HUES6 (cell line): ENCODE data around the gene TRIM62.

Experiments used
- H3K27ac ChIP-seq: 2 replicates; pipeline ENCODE4 v1.7.0; 2013; ENCODE audit warnings: low read depth, mild to moderate bottlenecking, low read length, inconsistent platforms
- H3K27me3 ChIP-seq: 2 replicates; pipeline ENCODE4 v1.6.1; 2013; ENCODE audit warnings: low read length; ENCODE audit not compliant: control insufficient read depth, insufficient read depth
- H3K36me3 ChIP-seq: 2 replicates; pipeline ENCODE4 v1.6.1; 2013; ENCODE audit warnings: low read length; ENCODE audit not compliant: control insufficient read depth, insufficient read depth
- H3K4me1 ChIP-seq: 2 replicates; pipeline ENCODE4 v1.6.1; 2013; ENCODE audit warnings: low read length; ENCODE audit not compliant: control insufficient read depth, insufficient read depth
- H3K4me3 ChIP-seq: 2 replicates; pipeline ENCODE4 v1.5.1; 2013; ENCODE audit warnings: low read depth, low read length
- H3K9ac ChIP-seq: one replicate; pipeline ENCODE4 v1.6.1; 2013; ENCODE audit warnings: mild to moderate bottlenecking, low read length
- H3K9me3 ChIP-seq: 2 replicates; pipeline ENCODE4 v1.6.1; 2013; ENCODE audit warnings: low read depth, low read length; ENCODE audit not compliant: control insufficient read depth, insufficient read depth

The TRIM62 gene

DNA sequence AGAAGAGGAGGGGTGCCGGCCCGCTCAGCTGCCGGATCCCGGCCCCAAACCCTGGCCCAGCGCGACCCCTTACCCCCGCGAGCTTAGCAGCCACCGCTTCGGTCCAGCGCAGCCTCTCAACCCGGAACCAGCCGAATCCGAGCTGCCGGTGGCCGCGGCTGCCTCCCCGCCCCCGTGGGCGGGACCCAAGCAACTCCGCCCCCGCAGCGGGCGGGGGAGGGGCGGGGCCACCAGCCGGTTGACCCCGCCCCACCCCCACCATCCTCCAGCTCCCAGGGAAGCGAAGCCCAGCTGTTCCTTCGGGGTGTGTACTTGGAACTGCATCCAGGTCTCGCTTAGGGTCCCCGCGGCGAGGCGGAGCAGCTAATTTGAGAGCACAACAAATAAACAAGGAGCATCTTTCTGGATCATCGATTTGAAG is at the start of gene TRIM62:
TSS of gene TRIM62 (minus strand) at position 123 of the 421 bp plus-strand sequence. CDS start 611 bp downstream, outside the sequence.
- H3K36me3 ChIP-seq, result no peaks in the 10 kb centered on the region
- no peaks in the 10 kb centered on the region for H3K9me3 ChIP-seq
- no peak within 1 kb of the TSS for H3K27ac ChIP-seq
- peaks cover 6% of the 10 kb centered on the region for H3K27me3 ChIP-seq
- H3K4me3 ChIP-seq, result peak within 1 kb of the TSS; percentile 91
- H3K4me1 ChIP-seq, result peaks cover 21% of the 10 kb centered on the region
- H3K9ac ChIP-seq, result no peak within 1 kb of the TSS

DNA sequence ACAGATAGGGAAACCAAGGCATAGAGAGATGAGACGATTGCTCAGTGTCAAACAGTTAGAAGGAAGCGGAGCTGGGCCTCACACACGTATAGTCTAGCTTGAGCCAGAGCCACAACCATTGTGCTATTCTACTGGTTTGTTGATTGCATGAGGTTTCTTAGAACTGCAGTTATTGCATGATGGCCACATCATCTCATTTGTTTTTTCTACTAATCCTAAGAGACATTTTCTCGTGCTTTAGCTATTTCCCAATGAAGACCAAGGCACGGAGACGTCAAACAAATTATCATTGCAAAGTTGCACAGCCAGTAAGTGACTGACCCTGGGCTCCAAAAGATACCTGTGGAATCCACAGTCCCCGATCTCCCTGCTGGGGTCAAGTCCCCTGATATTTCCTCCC is 49.3 kb upstream of the TRIM62 start:
- peaks cover 14% of the 10 kb centered on the region for H3K4me1 ChIP-seq
- H3K9me3 ChIP-seq, result no peaks in the 10 kb centered on the region
- H3K9ac ChIP-seq, result no peak overlapping the region
- H3K4me3 ChIP-seq, result no peak overlapping the region
- H3K27ac ChIP-seq, result no peak overlapping the region
- H3K27me3 ChIP-seq, result no peaks in the 10 kb centered on the region; the same call in 1 of the 2 replicates
- no peaks in the 10 kb centered on the region for H3K36me3 ChIP-seq

DNA sequence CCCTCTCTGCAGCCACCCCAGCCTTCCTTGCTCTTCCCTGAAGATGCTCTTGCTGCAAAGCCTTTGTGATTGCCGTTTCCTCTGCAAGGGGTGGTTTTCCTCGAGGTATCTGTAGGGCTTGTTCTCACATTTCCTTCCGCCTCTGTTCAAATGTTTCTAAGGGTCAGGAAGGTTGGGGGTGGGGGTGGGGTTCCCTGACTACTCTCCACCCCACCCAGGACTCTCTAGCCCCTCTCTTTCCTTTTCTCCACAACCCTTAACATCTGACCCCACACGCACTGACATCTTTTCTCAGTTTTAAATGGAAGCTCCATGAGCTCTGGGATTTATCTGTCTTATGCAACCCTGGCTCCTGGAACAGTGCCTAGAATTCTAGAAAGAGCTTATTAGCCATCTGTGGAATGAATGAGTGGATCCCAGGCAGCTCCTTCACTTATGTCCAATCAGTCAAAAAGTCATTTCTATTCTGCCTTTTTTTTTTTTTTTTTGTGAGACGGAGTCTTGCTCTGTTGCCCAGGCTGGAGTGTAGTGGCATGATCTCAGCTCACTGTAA is 47.2 kb upstream of the TRIM62 start:
- Histone ChIP-seq H3K27me3 (no peaks in the 10 kb centered on the region; the same call in 1 of the 2 replicates), H3K4me1 (peaks cover under 1% of the 10 kb centered on the region; the same call in 1 of the 2 replicates), H3K27ac (no peak overlapping the region), H3K4me3 (no peak overlapping the region), H3K9me3 (peaks cover 3% of the 10 kb centered on the region; the same call in 1 of the 2 replicates), H3K36me3 (no peaks in the 10 kb centered on the region), H3K9ac (no peak overlapping the region)

DNA sequence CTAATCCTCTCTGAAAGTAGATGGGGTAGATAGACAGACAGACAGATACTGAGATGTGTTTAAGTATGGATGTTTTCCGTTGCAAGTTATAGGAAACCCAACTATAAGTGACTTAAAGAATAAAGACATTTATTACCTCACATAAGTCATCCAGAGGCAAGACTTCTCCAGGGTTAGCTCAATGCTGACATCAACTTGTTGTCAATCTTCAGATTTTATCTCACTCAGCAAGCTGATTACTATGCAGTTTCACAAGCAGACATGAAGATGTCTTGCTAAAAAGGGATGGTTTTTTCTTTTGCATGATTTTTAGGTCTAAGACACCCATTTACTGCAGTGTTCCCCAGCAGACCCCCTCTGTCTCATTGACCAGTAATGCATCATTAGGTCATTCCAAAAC is 43.7 kb upstream of the TRIM62 start:
- Histone ChIP-seq H3K9ac (no peak overlapping the region), H3K4me3 (no peak overlapping the region), H3K9me3 (peaks cover 3% of the 10 kb centered on the region; the same call in 1 of the 2 replicates), H3K27ac (no peak overlapping the region), H3K27me3 (no peaks in the 10 kb centered on the region; the same call in 1 of the 2 replicates), H3K36me3 (no peaks in the 10 kb centered on the region), H3K4me1 (peaks cover 8% of the 10 kb centered on the region; the same call in 1 of the 2 replicates)

DNA sequence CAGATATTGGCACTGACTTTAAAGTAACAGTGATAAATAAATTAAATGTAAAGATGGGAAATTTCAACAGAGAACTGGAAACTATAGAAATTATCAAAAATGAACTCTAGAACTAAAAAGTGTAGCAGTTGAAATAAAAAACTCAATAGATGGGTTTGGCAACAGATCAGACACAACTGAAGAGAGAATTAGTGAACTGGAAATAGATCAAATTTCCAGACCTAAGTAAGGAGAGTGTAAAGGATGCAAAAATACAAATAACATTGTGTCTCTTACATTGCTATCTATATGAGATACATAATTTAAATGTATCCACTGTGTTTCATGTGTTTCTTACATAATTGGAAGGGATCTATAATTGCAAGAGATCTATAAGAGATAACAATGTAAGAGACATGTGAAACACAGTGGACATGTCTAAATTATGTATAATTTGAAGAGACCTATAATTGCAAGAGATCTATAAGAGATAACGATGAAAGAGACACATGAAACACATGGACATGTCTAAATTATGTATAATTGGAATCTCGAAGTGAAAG is 42.4 kb upstream of the TRIM62 start:
- H3K4me1 ChIP-seq, result peaks cover 21% of the 10 kb centered on the region; the same call in 1 of the 2 replicates
- peaks cover 3% of the 10 kb centered on the region; the same call in 1 of the 2 replicates for H3K9me3 ChIP-seq
- H3K27me3 ChIP-seq, result no peaks in the 10 kb centered on the region; the same call in 1 of the 2 replicates
- H3K36me3 ChIP-seq, result no peaks in the 10 kb centered on the region
- H3K9ac ChIP-seq, result no peak overlapping the region
- no peak overlapping the region for H3K27ac ChIP-seq
- no peak overlapping the region for H3K4me3 ChIP-seq

DNA sequence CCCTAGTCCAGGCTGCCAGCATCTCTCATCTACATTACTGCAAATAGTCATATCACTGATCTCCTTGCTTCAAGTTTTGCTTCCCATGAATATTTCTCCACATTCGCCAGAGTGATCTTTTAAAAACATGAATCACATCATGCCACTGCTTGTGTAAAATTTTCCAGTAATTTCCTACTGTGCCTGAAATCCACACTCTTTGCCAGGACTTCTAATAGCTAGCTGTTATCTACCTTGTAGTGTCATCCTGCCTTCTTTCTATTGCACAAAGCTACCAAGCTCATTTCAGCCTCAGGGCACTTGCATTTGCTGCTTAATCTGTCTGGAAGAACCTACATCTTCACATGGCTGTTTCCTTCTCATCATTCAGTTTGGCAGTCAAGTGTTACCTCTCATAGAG is 40.5 kb upstream of the TRIM62 start:
- H3K27me3 ChIP-seq, result no peaks in the 10 kb centered on the region
- no peak overlapping the region for H3K27ac ChIP-seq
- peaks cover 3% of the 10 kb centered on the region; the same call in 1 of the 2 replicates for H3K9me3 ChIP-seq
- H3K4me1 ChIP-seq, result peaks cover 21% of the 10 kb centered on the region; the same call in 1 of the 2 replicates
- H3K9ac ChIP-seq, result no peak overlapping the region
- H3K36me3 ChIP-seq, result no peaks in the 10 kb centered on the region
- no peak overlapping the region for H3K4me3 ChIP-seq

DNA sequence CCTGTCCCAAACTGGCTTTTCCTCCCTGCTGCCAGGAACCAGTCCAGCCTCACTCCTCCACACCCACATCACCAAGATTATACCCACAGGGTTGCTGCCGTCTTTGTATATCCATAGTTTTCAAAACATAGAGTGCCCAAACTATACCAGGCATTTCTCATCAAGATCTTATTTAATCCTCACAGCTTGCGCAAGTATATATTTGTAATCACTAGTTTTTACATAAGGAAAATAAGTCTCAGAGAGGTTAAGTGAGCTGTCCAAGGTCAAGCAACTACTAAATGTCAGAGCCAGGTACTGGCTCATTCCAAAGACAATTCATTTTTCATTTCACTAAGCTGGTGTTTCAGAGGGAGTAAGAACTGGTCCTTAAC is 39.5 kb upstream of the TRIM62 start:
- Histone ChIP-seq H3K4me1 (peaks cover 21% of the 10 kb centered on the region; the same call in 1 of the 2 replicates), H3K27ac (no peak overlapping the region), H3K9me3 (peaks cover 3% of the 10 kb centered on the region; the same call in 1 of the 2 replicates), H3K9ac (no peak overlapping the region), H3K27me3 (no peaks in the 10 kb centered on the region), H3K36me3 (no peaks in the 10 kb centered on the region), H3K4me3 (no peak overlapping the region)

DNA sequence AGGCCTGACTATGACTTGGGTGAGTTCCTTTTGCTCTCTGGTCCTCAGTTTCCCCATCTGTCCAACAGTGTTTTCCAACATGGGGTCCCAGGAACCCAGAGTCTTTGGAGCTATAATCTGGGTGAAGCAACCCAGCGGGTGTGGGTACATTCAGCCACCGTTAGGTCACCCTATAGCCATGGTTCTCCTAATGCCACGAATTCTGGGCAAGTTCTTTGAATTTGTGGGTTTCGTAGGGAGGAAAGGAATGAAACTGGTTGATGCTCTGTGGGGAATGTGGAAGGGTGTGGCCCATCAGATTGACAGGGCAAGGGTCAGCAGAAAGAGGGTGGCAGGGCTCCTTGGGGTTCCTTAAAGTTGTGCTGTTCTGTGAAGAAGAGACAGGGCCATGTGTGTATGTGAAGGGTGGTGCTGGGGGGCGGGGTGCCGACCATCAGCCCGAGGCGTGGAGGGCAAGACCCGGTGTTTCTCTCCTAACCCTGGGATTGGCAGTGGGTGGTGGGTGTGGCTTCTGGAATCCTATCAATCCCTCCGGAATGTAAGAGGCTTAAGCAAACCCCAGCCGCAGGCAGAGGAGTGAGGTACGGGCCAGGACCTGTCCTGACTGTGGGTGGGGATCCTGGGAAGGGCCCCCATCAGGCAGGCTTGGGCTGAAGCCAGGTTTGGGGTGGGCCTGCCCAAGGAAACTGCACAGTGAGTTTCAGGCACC is 39.0 kb upstream of the TRIM62 start:
- H3K4me1 ChIP-seq, result peaks cover 21% of the 10 kb centered on the region; the same call in 1 of the 2 replicates
- H3K27ac ChIP-seq, result no peak overlapping the region
- no peak overlapping the region for H3K9ac ChIP-seq
- H3K4me3 ChIP-seq, result no peak overlapping the region
- no peaks in the 10 kb centered on the region for H3K36me3 ChIP-seq
- peaks cover 3% of the 10 kb centered on the region; the same call in 1 of the 2 replicates for H3K9me3 ChIP-seq
- H3K27me3 ChIP-seq, result no peaks in the 10 kb centered on the region

DNA sequence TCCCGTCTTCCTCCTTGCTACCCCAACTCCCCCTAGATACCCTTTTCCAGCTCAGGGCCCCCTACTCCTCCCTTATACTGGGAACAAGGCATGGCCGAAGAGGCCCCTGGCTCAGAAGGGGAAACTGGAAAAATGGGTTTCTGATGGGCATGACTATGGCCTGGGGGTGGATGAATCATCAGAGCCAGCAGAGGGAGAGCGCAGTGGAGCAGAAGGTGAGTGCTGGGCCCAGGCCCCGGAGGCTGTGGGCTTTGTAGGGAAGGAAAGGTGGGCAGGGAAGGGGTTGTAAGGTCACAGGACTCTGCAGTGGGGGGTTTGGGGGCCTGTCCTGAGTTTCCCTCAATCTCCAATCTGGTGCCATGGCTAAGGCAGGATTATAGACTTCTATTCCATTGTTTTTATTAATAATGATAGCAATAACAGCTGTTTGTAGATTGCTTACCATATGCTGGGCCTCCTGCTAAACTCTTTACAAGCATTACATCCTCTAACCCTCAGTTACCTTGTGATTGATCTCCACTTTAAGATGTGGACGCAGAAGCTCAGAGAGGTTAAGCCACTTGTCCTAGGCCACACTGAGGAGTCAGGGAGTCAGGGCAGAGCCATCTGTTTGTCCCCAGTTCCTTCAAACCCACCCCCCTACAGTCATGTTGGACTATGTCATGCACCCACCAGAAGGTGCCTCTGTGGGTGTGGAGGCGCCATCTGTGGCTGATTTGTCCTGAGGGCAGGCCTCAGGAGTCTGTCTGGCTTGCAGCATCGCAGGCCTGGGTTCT is 38.2 kb upstream of the TRIM62 start:
- no peaks in the 10 kb centered on the region for H3K36me3 ChIP-seq
- H3K9me3 ChIP-seq, result peaks cover 3% of the 10 kb centered on the region; the same call in 1 of the 2 replicates
- H3K27ac ChIP-seq, result no peak overlapping the region
- H3K4me1 ChIP-seq, result peaks cover 21% of the 10 kb centered on the region; the same call in 1 of the 2 replicates
- H3K9ac ChIP-seq, result no peak overlapping the region
- no peaks in the 10 kb centered on the region for H3K27me3 ChIP-seq
- no peak overlapping the region for H3K4me3 ChIP-seq

DNA sequence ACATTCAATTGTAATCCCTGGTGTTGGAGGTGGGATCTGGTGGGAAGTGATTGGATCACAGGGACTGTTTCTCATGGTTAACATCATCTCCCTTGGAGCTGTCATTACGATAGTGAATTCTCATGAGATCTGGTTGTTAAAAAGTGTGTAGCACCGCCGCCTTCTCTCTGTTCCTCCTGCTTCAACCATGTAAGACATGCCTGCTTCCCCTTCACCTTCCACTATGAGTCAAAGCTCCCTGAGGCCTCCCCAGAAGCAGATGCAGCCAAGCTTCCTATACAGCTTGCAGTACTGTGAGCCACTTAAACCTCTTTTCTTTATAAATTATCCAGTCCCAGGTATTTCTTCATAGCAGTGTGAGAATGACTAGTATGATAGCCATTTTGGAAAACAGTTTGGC is 30.1 kb upstream of the TRIM62 start:
- Histone ChIP-seq H3K4me3 (no peak overlapping the region), H3K9me3 (no peaks in the 10 kb centered on the region), H3K9ac (no peak overlapping the region)

More for the DNA sequence above, 30.1 kb upstream of the TRIM62 start:
- H3K27ac ChIP-seq, result no peak overlapping the region
- no peaks in the 10 kb centered on the region for H3K36me3 ChIP-seq
- no peaks in the 10 kb centered on the region for H3K27me3 ChIP-seq
- H3K4me1 ChIP-seq, result no peaks in the 10 kb centered on the region
